Osteoblast (primary cell): ENCODE measurements around the gene PHF3. TPM values are rescaled to one million over a fixed set of nuclear protein-coding genes. Genes with fewer than 3 reads are reported as not detected.
A peak's percentile ranks its signal among the peaks of the same experiment; 100 is the strongest.

Experiments used
- DNase-seq: peaks from one replicate; pipeline ENCODE4 v3.0.0; 2011; ENCODE audit warnings: low spot score, mixed read lengths; ENCODE audit not compliant: insufficient read length; ENCODE audit errors: missing footprints
- H2AFZ ChIP-seq: 2 replicates; pipeline ENCODE4 v1.6.0; 2011; ENCODE audit warnings: mild to moderate bottlenecking, low read length
- H3K27ac ChIP-seq: 2 replicates; pipeline ENCODE4 v1.5.1; 2011; ENCODE audit warnings: mild to moderate bottlenecking, low read depth, low read length, moderate library complexity
- H3K27me3 ChIP-seq: 2 replicates; pipeline ENCODE4 v1.6.0; 2012; ENCODE audit warnings: mild to moderate bottlenecking, control low read depth, inconsistent platforms, low read length, moderate library complexity; ENCODE audit not compliant: insufficient read depth
- H3K36me3 ChIP-seq: 2 replicates; pipeline ENCODE4 v1.5.1; 2011; ENCODE audit warnings: mild to moderate bottlenecking, low read length, control low read depth, moderate library complexity; ENCODE audit not compliant: insufficient read depth
- H3K4me1 ChIP-seq: 2 replicates; pipeline ENCODE4 v1.5.1; 2011; ENCODE audit warnings: mild to moderate bottlenecking, low read length, control low read depth, moderate library complexity; ENCODE audit not compliant: insufficient read depth
- H3K4me2 ChIP-seq: 2 replicates; pipeline ENCODE4 v1.6.0; 2011; ENCODE audit warnings: mild to moderate bottlenecking, low read length; ENCODE audit not compliant: insufficient read depth
- H3K4me3 ChIP-seq: fragments of 200-600 bp; sonication (generic); 3 replicates; pipeline ENCODE4 v1.5.1; 2012; ENCODE audit warnings: mild to moderate bottlenecking, low read length, inconsistent platforms; ENCODE audit not compliant: insufficient read depth
- H3K79me2 ChIP-seq: 2 replicates; pipeline ENCODE4 v1.6.0; 2012; ENCODE audit warnings: mild to moderate bottlenecking, low read length, control low read depth, inconsistent platforms; ENCODE audit not compliant: insufficient read depth
- H3K9me3 ChIP-seq: 2 replicates; pipeline ENCODE4 v1.5.1; 2011; ENCODE audit warnings: low read depth, low read length, control low read depth
- H4K20me1 ChIP-seq: 2 replicates; pipeline ENCODE4 v1.6.0; 2012; ENCODE audit warnings: mild to moderate bottlenecking, low read length, control low read depth; ENCODE audit not compliant: insufficient read depth
- CTCF ChIP-seq: IDR thresholded peaks from 2 replicates; pipeline ENCODE4 v1.5.1; 2011; ENCODE audit warnings: mild to moderate bottlenecking, low read depth, low read length, moderate library complexity; ENCODE audit errors: extremely low read depth
- total RNA-seq: library from RNA; depleted of rRNA; stranded (reverse); fragments of >200 nt; gene quantifications from 2 replicates; pipeline ENCODE4 v1.2.3, GENCODE V29; 2012

PHF3 gene
- total RNA-seq, 1 donor: 76.7 TPM

- DNase-seq: no peak
- H3K4me3 ChIP-seq: peak overlapping the region; percentile 73
Measured at GRCh38 chr6:63597141-63598048, 38.2 kb upstream of the PHF3 start.

GRCh38 chr6:63598049-63599036 lies 37.3 kb upstream of the PHF3 start:
- TF ChIP-seq CTCF: peak; percentile 95
- Histone ChIP-seq H3K4me1 (peaks cover 13% of the 10 kb centered on the region), H3K4me3 (peak overlapping the region; percentile 73), H4K20me1 (no peaks in the 10 kb centered on the region), H3K4me2 (peak overlapping the region; percentile 96), H2AFZ (peak overlapping the region; percentile 93), H3K36me3 (no peaks in the 10 kb centered on the region), H3K9me3 (no peaks in the 10 kb centered on the region), H3K79me2 (no peaks in the 10 kb centered on the region), H3K27me3 (no peaks in the 10 kb centered on the region), H3K27ac (no peak overlapping the region)
- DNase-seq: no peak

More at GRCh38 chr6:63597141-63598048, 38.2 kb upstream of the PHF3 start:
- Histone ChIP-seq H3K27ac (no peak overlapping the region), H3K79me2 (no peaks in the 10 kb centered on the region), H3K36me3 (no peaks in the 10 kb centered on the region), H3K4me1 (peaks cover 13% of the 10 kb centered on the region), H3K9me3 (no peaks in the 10 kb centered on the region), H2AFZ (peak overlapping the region; percentile 93), H3K27me3 (no peaks in the 10 kb centered on the region), H4K20me1 (no peaks in the 10 kb centered on the region), H3K4me2 (peak overlapping the region; percentile 96)
- TF ChIP-seq CTCF: no peak

- Histone ChIP-seq H2AFZ (peak overlapping the region; percentile 36), H3K27me3 (no peaks in the 10 kb centered on the region), H3K27ac (no peak overlapping the region), H4K20me1 (no peaks in the 10 kb centered on the region), H3K36me3 (no peaks in the 10 kb centered on the region), H3K4me2 (no peak overlapping the region), H3K4me1 (peaks cover 13% of the 10 kb centered on the region), H3K4me3 (no peak overlapping the region), H3K79me2 (no peaks in the 10 kb centered on the region), H3K9me3 (no peaks in the 10 kb centered on the region)
- no peak for DNase-seq
- TF ChIP-seq CTCF: no peak
Measured at GRCh38 chr6:63599243-63599642, 36.4 kb upstream of the PHF3 start.

- Histone ChIP-seq H3K79me2 (no peaks in the 10 kb centered on the region), H2AFZ (peak overlapping the region; percentile 44), H3K4me2 (no peak overlapping the region), H3K36me3 (no peaks in the 10 kb centered on the region), H3K4me3 (no peak overlapping the region), H3K9me3 (no peaks in the 10 kb centered on the region), H3K27me3 (no peaks in the 10 kb centered on the region), H3K27ac (no peak overlapping the region), H4K20me1 (no peaks in the 10 kb centered on the region), H3K4me1 (peaks cover 13% of the 10 kb centered on the region)
- TF ChIP-seq CTCF: no peak
- DNase-seq: no peak
Measured at GRCh38 chr6:63600136-63600535, 35.5 kb upstream of the PHF3 start.
